Prostate gland (tissue), 2 donors: ENCODE data around the gene POLA1.

Source experiments
- CTCF ChIP-seq, 4 experiments: fragments of 200-600 bp in 2 of 4; fragments of 450-650 bp in 2 of 4; sonication (generic) in 2 of 4; IDR thresholded peaks; 1 replicate in 3 of 4; 2 replicates in 1 of 4; pipeline ENCODE4 v1.5.1; 2016 to 2019; ENCODE audit warnings: antibody characterized with exemption in 4 of 4, mild to moderate bottlenecking in 2 of 4, moderate library complexity in 2 of 4
- POLR2A ChIP-seq: fragments of 450-650 bp; IDR thresholded peaks from one replicate; pipeline ENCODE4 v1.6.1; 2016; ENCODE audit warnings: antibody characterized with exemption, mild to moderate bottlenecking
- POLR2AphosphoS5 ChIP-seq: sonication (generic); formaldehyde crosslinking; IDR thresholded peaks from one replicate; pipeline ENCODE4 v1.6.1; 2017; ENCODE audit warnings: antibody characterized with exemption

GRCh38 chrX:24877854-24878650 is 184.3 kb downstream of the POLA1 start:
- TF ChIP-seq CTCF (IDR thresholded peaks at IDR 0.05), result no peak
- no peak for TF ChIP-seq POLR2A
- TF ChIP-seq POLR2AphosphoS5, result peak; percentile 11
